GM12878 (cell line): ENCODE data around the gene PAF1.

Experiments used
- EP300 ChIP-seq, 2 experiments: fragments of 150-350 bp in 1 of 2; IDR thresholded peaks; 2 replicates each; pipeline ENCODE4 v1.6.1; 2011 to 2012; ENCODE audit warnings: low read depth in 2 of 2, low read length in 2 of 2, borderline replicate concordance in 1 of 2, improper control_type of control experiment in 1 of 2, inconsistent platforms in 1 of 2; ENCODE audit not compliant: control insufficient read depth in 1 of 2
- IKZF1 ChIP-seq: fragments of 450-650 bp; conservative IDR thresholded peaks from 2 replicates; pipeline ENCODE4 v1.6.1; 2017; ENCODE audit warnings: antibody characterized with exemption, mild to moderate bottlenecking

GRCh38 chr19:39416152-39417120 is 25.5 kb upstream of the PAF1 start:
- TF ChIP-seq EP300 (IDR thresholded peaks at IDR 0.05; ENCODE audit: borderline replicate concordance in 1 of 2, control insufficient read depth in 1 of 2, low read depth in 2 of 2, low read length in 2 of 2) (no peak), IKZF1 (no peak)
